KOPT-K1 (cell line): Measurements from ENCODE around the gene PANK1.
A peak's percentile ranks its signal among the peaks of the same experiment; 100 is the strongest.

Experiments
- H3K27ac ChIP-seq: fragments of 200-600 bp; sonication (generic); 2 replicates; pipeline ENCODE4 v1.5.1; 2016; ENCODE audit warnings: antibody characterized with exemption, mild to moderate bottlenecking, low read depth, low read length; ENCODE audit not compliant: poor library complexity, severe bottlenecking
- H3K36me3 ChIP-seq: fragments of 200-600 bp; sonication (generic); 2 replicates; pipeline ENCODE4 v1.5.1; 2017; ENCODE audit warnings: antibody characterized with exemption, mild to moderate bottlenecking, low read length, moderate library complexity; ENCODE audit not compliant: insufficient read depth
- H3K9me3 ChIP-seq: fragments of 200-600 bp; sonication (generic); 2 replicates; pipeline ENCODE4 v1.5.1; 2017; ENCODE audit warnings: antibody characterized with exemption, low read length, mild to moderate bottlenecking; ENCODE audit not compliant: insufficient read depth, poor library complexity, severe bottlenecking

PANK1 gene

GRCh38 chr10:89644967-89645741, at the start of gene PANK1:
TSS of gene PANK1 (minus strand) at chr10:89645242. CDS start at chr10:89644891, 351 bp downstream.
- no peaks in the 10 kb centered on the region for H3K9me3 ChIP-seq
- H3K27ac ChIP-seq, result peak within 1 kb of the TSS; percentile 85

GRCh38 chr10:89693176-89693575, 48.1 kb upstream of the PANK1 start:
- H3K27ac ChIP-seq, result no peak overlapping the region
- no peaks in the 10 kb centered on the region for H3K36me3 ChIP-seq
- H3K9me3 ChIP-seq, result no peaks in the 10 kb centered on the region

More at GRCh38 chr10:89644967-89645741, at the start of gene PANK1:
- 0 out of 2 replicates have a peak, but pooled peaks cover under 1% of the 10 kb centered on the region for H3K36me3 ChIP-seq

GRCh38 chr10:89692416-89692815, 47.4 kb upstream of the PANK1 start:
- no peaks in the 10 kb centered on the region for H3K36me3 ChIP-seq
- no peaks in the 10 kb centered on the region for H3K9me3 ChIP-seq
- H3K27ac ChIP-seq, result no peak overlapping the region

- no peaks in the 10 kb centered on the region for H3K36me3 ChIP-seq
- H3K9me3 ChIP-seq, result no peaks in the 10 kb centered on the region
- no peak overlapping the region for H3K27ac ChIP-seq
Observed at GRCh38 chr10:89690027-89690426, 45.0 kb upstream of the PANK1 start.

- Histone ChIP-seq H3K9me3 (no peaks in the 10 kb centered on the region), H3K36me3 (no peaks in the 10 kb centered on the region), H3K27ac (no peak overlapping the region)
Observed at GRCh38 chr10:89685936-89686335, 40.9 kb upstream of the PANK1 start.

GRCh38 chr10:89684604-89685003, 39.6 kb upstream of the PANK1 start:
- H3K27ac ChIP-seq, result no peak overlapping the region
- no peaks in the 10 kb centered on the region for H3K9me3 ChIP-seq
- H3K36me3 ChIP-seq, result no peaks in the 10 kb centered on the region

GRCh38 chr10:89683883-89684282, 38.8 kb upstream of the PANK1 start:
- Histone ChIP-seq H3K9me3 (no peaks in the 10 kb centered on the region), H3K27ac (no peak overlapping the region), H3K36me3 (no peaks in the 10 kb centered on the region)

- Histone ChIP-seq H3K27ac (no peak overlapping the region), H3K9me3 (no peaks in the 10 kb centered on the region), H3K36me3 (no peaks in the 10 kb centered on the region)
Observed at GRCh38 chr10:89679986-89680385, 34.9 kb upstream of the PANK1 start.

- no peak overlapping the region for H3K27ac ChIP-seq
- H3K9me3 ChIP-seq, result no peaks in the 10 kb centered on the region
- H3K36me3 ChIP-seq, result no peaks in the 10 kb centered on the region
Observed at GRCh38 chr10:89677341-89677740, 32.3 kb upstream of the PANK1 start.

GRCh38 chr10:89670926-89671325, 25.9 kb upstream of the PANK1 start:
- no peaks in the 10 kb centered on the region for H3K9me3 ChIP-seq
- no peak overlapping the region for H3K27ac ChIP-seq
- H3K36me3 ChIP-seq, result no peaks in the 10 kb centered on the region

- Histone ChIP-seq H3K27ac (no peak overlapping the region), H3K9me3 (no peaks in the 10 kb centered on the region), H3K36me3 (no peaks in the 10 kb centered on the region)
Observed at GRCh38 chr10:89669985-89670384, 24.9 kb upstream of the PANK1 start.

GRCh38 chr10:89668386-89669071, 23.5 kb upstream of the PANK1 start:
- Histone ChIP-seq H3K9me3 (no peaks in the 10 kb centered on the region), H3K36me3 (no peaks in the 10 kb centered on the region), H3K27ac (no peak overlapping the region)

GRCh38 chr10:89666138-89666537, 21.1 kb upstream of the PANK1 start:
- no peak overlapping the region for H3K27ac ChIP-seq
- H3K9me3 ChIP-seq, result no peaks in the 10 kb centered on the region
- H3K36me3 ChIP-seq, result no peaks in the 10 kb centered on the region

- Histone ChIP-seq H3K9me3 (no peaks in the 10 kb centered on the region), H3K36me3 (no peaks in the 10 kb centered on the region), H3K27ac (no peak overlapping the region)
Observed at GRCh38 chr10:89665302-89665701, 20.3 kb upstream of the PANK1 start.

- H3K27ac ChIP-seq, result no peak overlapping the region
- H3K36me3 ChIP-seq, result no peaks in the 10 kb centered on the region
- no peaks in the 10 kb centered on the region for H3K9me3 ChIP-seq
Observed at GRCh38 chr10:89664203-89664602, 19.2 kb upstream of the PANK1 start.

GRCh38 chr10:89663144-89663543, 18.1 kb upstream of the PANK1 start:
- Histone ChIP-seq H3K27ac (no peak overlapping the region), H3K9me3 (no peaks in the 10 kb centered on the region), H3K36me3 (no peaks in the 10 kb centered on the region)
